Mesenchymal stem cell (in vitro differentiated cells and primary cell): ENCODE results near the gene ZNF33B.

ENCODE experiments used
- DNase-seq: peaks from one replicate; pipeline ENCODE4 v3.0.0-alpha.2; 2013
- H2AFZ ChIP-seq: one replicate; pipeline ENCODE4 v1.6.1; 2013; ENCODE audit warnings: low read depth, mild to moderate bottlenecking, control low read depth, inconsistent platforms, low read length, moderate library complexity
- H2AK5ac ChIP-seq: 2 replicates; pipeline ENCODE4 v1.6.1; 2013; ENCODE audit warnings: low read length, moderate library complexity, mild to moderate bottlenecking, inconsistent platforms; ENCODE audit not compliant: severe bottlenecking
- H2BK120ac ChIP-seq: one replicate; pipeline ENCODE4 v1.6.1; 2013; ENCODE audit warnings: low read depth, mild to moderate bottlenecking, inconsistent platforms, low read length, moderate library complexity
- H2BK12ac ChIP-seq, 2 experiments: one replicate each; pipeline ENCODE4 v1.6.1; 2013; ENCODE audit warnings: inconsistent platforms in 2 of 2, low read length in 2 of 2, mild to moderate bottlenecking in 2 of 2, moderate library complexity in 2 of 2, control low read depth in 1 of 2
- H2BK15ac ChIP-seq: one replicate; pipeline ENCODE4 v1.6.1; 2013; ENCODE audit warnings: mild to moderate bottlenecking, low read depth, inconsistent platforms; ENCODE audit not compliant: poor library complexity, severe bottlenecking
- H2BK5ac ChIP-seq: 2 replicates; pipeline ENCODE4 v1.6.1; 2013; ENCODE audit warnings: low read depth, mild to moderate bottlenecking, low read length, control low read depth, inconsistent platforms; ENCODE audit not compliant: poor library complexity, severe bottlenecking
- H3K14ac ChIP-seq, 2 experiments: one replicate each; pipeline ENCODE4 v1.6.1; 2013; ENCODE audit warnings: inconsistent platforms in 2 of 2, low read length in 2 of 2, control low read depth in 1 of 2, mild to moderate bottlenecking in 1 of 2, moderate library complexity in 1 of 2
- H3K18ac ChIP-seq, 2 experiments: one replicate each; pipeline ENCODE4 v1.6.1; 2013; ENCODE audit warnings: inconsistent platforms in 2 of 2, low read length in 2 of 2, control low read depth in 1 of 2, low read depth in 1 of 2, mild to moderate bottlenecking in 1 of 2
- H3K23ac ChIP-seq, 2 experiments: one replicate each; pipeline ENCODE4 v1.6.1; 2013; ENCODE audit warnings: inconsistent platforms in 2 of 2, low read length in 2 of 2, mild to moderate bottlenecking in 2 of 2, moderate library complexity in 2 of 2, control low read depth in 1 of 2
- H3K27ac ChIP-seq: 2 replicates; pipeline ENCODE4 v1.5.1; 2013; ENCODE audit warnings: mild to moderate bottlenecking, moderate library complexity, low read length, control low read depth, inconsistent platforms; ENCODE audit not compliant: poor library complexity, severe bottlenecking
- H3K27me3 ChIP-seq, 2 experiments: 2 replicates each; pipeline versions ENCODE4 v1.6.1 to v1.7.0; 2013; ENCODE audit warnings: low read length in 2 of 2, mild to moderate bottlenecking in 2 of 2, moderate library complexity in 2 of 2, control low read depth in 1 of 2, inconsistent platforms in 1 of 2; ENCODE audit not compliant: control insufficient read depth in 1 of 2, insufficient read depth in 1 of 2
- H3K36me3 ChIP-seq, 2 experiments: 2 replicates each; pipeline versions ENCODE4 v1.6.1 to v1.7.0; 2013; ENCODE audit warnings: low read length in 2 of 2, control low read depth in 1 of 2, inconsistent platforms in 1 of 2, low read depth in 1 of 2, mild to moderate bottlenecking in 1 of 2; ENCODE audit not compliant: insufficient read depth in 2 of 2, control insufficient read depth in 1 of 2
- H3K4ac ChIP-seq, 2 experiments: one replicate each; pipeline ENCODE4 v1.6.1; 2013; ENCODE audit warnings: inconsistent platforms in 2 of 2, low read length in 2 of 2, mild to moderate bottlenecking in 2 of 2, moderate library complexity in 2 of 2, control low read depth in 1 of 2, low read depth in 1 of 2
- H3K4me1 ChIP-seq: 2 replicates; pipeline ENCODE4 v1.6.1; 2013; ENCODE audit warnings: low read depth, low read length, control low read depth; ENCODE audit not compliant: control insufficient read depth, insufficient read depth
- H3K4me2 ChIP-seq: 2 replicates; pipeline ENCODE4 v1.6.1; 2013; ENCODE audit warnings: low read length, mild to moderate bottlenecking, inconsistent platforms; ENCODE audit not compliant: poor library complexity, severe bottlenecking
- H3K4me3 ChIP-seq, 2 experiments: 2 replicates each; pipeline versions ENCODE4 v1.5.1 to v1.7.0; 2013; ENCODE audit warnings: low read length in 2 of 2, mild to moderate bottlenecking in 2 of 2, control low read depth in 1 of 2, low read depth in 1 of 2; ENCODE audit not compliant: insufficient read depth in 1 of 2
- H3K79me1 ChIP-seq: replicated peaks from 2 replicates; pipeline ENCODE4 v1.6.1; 2013; ENCODE audit warnings: mild to moderate bottlenecking, control low read depth, low read length, inconsistent platforms; ENCODE audit not compliant: poor library complexity, severe bottlenecking
- H3K9ac ChIP-seq: 2 replicates; pipeline ENCODE4 v1.7.0; 2013; ENCODE audit warnings: mild to moderate bottlenecking, low read length, moderate library complexity
- H3K9me3 ChIP-seq: 2 replicates; pipeline ENCODE4 v1.7.0; 2013; ENCODE audit warnings: mild to moderate bottlenecking, low read length; ENCODE audit not compliant: control insufficient read depth
- H4K8ac ChIP-seq: one replicate; pipeline ENCODE4 v1.6.1; 2013; ENCODE audit warnings: inconsistent platforms, mild to moderate bottlenecking, low read length, moderate library complexity
- H4K91ac ChIP-seq: one replicate; pipeline ENCODE4 v1.6.1; 2013; ENCODE audit warnings: mild to moderate bottlenecking, low read length, inconsistent platforms
- WGBS: methylation state at CpG from one replicate; pipeline ENCODE4 v1.1.7; 2013; ENCODE audit warnings: mixed read lengths; 5-methylcytosine and 5-hydroxymethylcytosine counted together

The ZNF33B gene

DNA sequence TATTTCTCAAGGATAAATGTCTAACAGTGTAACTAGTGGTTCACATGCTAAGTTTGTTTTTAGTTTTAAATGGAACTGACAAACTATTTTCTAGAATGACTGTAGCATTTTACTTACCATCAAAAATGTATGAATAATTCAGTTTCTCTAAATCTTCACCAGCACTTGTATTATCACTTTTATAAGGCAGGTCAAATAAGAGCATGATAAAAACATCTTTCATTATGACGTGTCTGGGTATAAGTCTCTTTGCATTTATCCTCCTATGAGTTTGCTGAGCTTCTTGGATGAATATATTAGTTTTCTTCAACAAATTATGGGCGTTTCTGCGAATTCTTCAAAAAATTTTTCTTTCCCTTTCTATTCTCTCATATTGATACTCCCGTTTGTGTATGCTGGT is 19.9 kb downstream of the ZNF33B start:
- H3K36me3 ChIP-seq = peaks cover 13 to 29% of the 10 kb centered on the region in 2 experiments
- H2BK12ac ChIP-seq = no peak overlapping the region
- H3K4ac ChIP-seq = no peak overlapping the region
- H3K27ac ChIP-seq = no peak overlapping the region
- H4K91ac ChIP-seq = no peak overlapping the region
- no peak overlapping the region for H2AFZ ChIP-seq
- peaks cover 15% of the 10 kb centered on the region for H3K79me1 ChIP-seq
- no peaks in the 10 kb centered on the region for H3K4me1 ChIP-seq
- no peak overlapping the region for H3K23ac ChIP-seq
- DNase-seq = no peak
- H3K4me3 ChIP-seq = no peak overlapping the region
- no peak overlapping the region for H3K18ac ChIP-seq
- H2BK5ac ChIP-seq = no peak overlapping the region
- H3K4me2 ChIP-seq = no peak overlapping the region
- no peak overlapping the region for H3K14ac ChIP-seq
- H2BK15ac ChIP-seq = no peak overlapping the region
- H2AK5ac ChIP-seq = no peak overlapping the region
- no peak overlapping the region for H4K8ac ChIP-seq
- 100% methylated on average over 3 of the region's 4 CpGs for WGBS
- H3K9me3 ChIP-seq = peaks cover 3% of the 10 kb centered on the region
- H3K9ac ChIP-seq = no peak overlapping the region
- no peak overlapping the region for H2BK120ac ChIP-seq
- H3K27me3 ChIP-seq = no peaks in the 10 kb centered on the region

DNA sequence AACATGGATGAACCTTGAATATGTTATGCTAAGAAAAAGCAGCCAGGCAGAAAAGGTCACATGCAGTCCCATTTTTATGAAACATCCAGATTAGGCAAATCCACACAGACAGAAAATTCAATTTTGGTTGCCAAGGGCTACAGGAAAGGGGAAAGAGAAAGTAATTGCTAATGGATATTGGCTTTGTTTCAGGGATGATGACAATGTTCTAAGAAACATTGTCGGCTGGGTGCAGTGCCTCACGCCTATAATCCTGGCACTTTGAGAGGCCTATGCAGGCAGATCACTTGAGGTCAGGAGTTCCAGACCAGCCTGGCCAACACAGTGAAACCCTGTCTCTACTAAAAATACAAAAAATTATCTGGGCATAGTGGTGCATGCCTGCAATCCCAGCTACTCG is 23.0 kb downstream of the ZNF33B start:
- no peak overlapping the region for H2BK5ac ChIP-seq
- H3K4ac ChIP-seq = no peak overlapping the region
- WGBS = 97% methylated on average over 3 of the region's 3 CpGs
- H3K79me1 ChIP-seq = peaks cover 14% of the 10 kb centered on the region
- H3K27ac ChIP-seq = no peak overlapping the region
- no peaks in the 10 kb centered on the region for H3K4me1 ChIP-seq
- H3K27me3 ChIP-seq = no peaks in the 10 kb centered on the region
- H3K36me3 ChIP-seq = peaks cover 16 to 33% of the 10 kb centered on the region in 2 experiments
- H2AFZ ChIP-seq = no peak overlapping the region
- H2AK5ac ChIP-seq = no peak overlapping the region
- no peak overlapping the region for H3K18ac ChIP-seq
- no peak for DNase-seq
- no peak overlapping the region for H3K14ac ChIP-seq
- no peak overlapping the region for H3K9ac ChIP-seq
- no peak overlapping the region for H2BK120ac ChIP-seq
- no peak overlapping the region for H4K91ac ChIP-seq
- H4K8ac ChIP-seq = no peak overlapping the region
- H3K4me3 ChIP-seq = no peak overlapping the region
- no peak overlapping the region for H3K4me2 ChIP-seq
- H2BK15ac ChIP-seq = no peak overlapping the region
- H2BK12ac ChIP-seq = no peak overlapping the region
- peaks cover 3% of the 10 kb centered on the region for H3K9me3 ChIP-seq
- H3K23ac ChIP-seq = no peak overlapping the region

DNA sequence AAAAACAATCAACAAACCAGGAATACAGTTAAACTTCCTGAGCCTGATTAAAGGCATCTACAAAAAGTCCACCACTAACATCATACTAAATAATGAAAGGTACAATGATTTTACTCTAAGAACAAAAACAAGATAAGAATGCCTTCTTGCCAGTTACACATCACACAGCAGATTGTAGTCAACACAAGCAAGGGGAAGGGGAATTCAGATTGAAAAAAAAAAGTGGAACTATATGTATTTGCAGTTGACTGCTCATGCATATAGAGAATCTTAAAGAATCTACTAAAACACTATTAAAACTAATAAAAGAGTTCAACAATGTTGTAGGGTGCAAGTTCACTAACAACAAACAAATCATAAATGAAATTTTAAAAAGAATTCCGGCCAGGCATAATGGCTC is 28.5 kb downstream of the ZNF33B start:
- Histone ChIP-seq H2AFZ (no peak overlapping the region), H3K14ac (no peak overlapping the region), H3K23ac (no peak overlapping the region), H3K4me2 (no peak overlapping the region), H3K4me3 (no peak overlapping the region), H4K91ac (no peak overlapping the region), H3K9ac (no peak overlapping the region), H4K8ac (no peak overlapping the region), H2BK12ac (no peak overlapping the region), H2BK5ac (no peak overlapping the region), H3K4me1 (no peaks in the 10 kb centered on the region), H3K27ac (no peak overlapping the region), H2BK15ac (no peak overlapping the region), H3K27me3 (no peaks in the 10 kb centered on the region), H3K36me3 (peaks cover 17 to 20% of the 10 kb centered on the region in 2 experiments), H3K79me1 (peaks cover 10% of the 10 kb centered on the region), H2AK5ac (no peak overlapping the region), H2BK120ac (no peak overlapping the region), H3K18ac (no peak overlapping the region), H3K9me3 (peaks cover 6% of the 10 kb centered on the region), H3K4ac (no peak overlapping the region)
- DNase-seq = no peak
- 94% methylated on average over 1 of the region's 1 CpG for WGBS

DNA sequence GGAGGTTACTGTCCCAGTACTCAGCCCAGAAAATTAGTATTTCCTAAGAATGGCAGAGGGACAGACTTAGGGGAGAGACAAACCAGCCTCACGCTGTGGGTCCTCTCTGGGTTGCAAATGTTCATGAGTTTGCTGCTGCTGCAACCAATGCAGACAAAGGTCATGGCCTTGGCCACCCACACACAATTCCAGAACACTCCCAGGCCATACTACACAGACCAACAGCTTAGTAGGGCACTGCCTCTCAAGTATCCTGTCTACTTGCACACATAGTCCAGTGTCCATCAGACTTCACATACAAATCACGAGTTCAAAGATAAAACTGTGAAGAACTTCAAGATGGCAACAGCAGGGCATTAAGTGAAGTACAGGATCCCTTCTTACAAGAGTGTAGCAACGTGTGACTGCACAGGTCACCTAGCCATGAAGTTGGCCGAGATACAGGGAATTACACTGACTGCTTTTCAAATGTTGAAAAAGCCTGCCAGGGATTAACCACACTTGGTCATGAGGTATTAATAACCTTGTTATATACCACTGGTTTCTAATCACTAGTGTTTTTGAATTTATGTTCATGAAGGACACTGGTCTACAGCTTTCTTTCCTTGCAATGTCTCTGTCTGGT is 40.0 kb downstream of the ZNF33B start:
- no peak overlapping the region for H2AFZ ChIP-seq
- H3K36me3 ChIP-seq = peaks cover 12% of the 10 kb centered on the region in 2 experiments
- no peak overlapping the region for H2AK5ac ChIP-seq
- no peaks in the 10 kb centered on the region for H3K27me3 ChIP-seq
- no peak overlapping the region for H4K91ac ChIP-seq
- no peak overlapping the region for H3K4me2 ChIP-seq
- no peak overlapping the region for H3K27ac ChIP-seq
- H2BK120ac ChIP-seq = no peak overlapping the region
- no peak overlapping the region for H2BK15ac ChIP-seq
- no peak overlapping the region for H2BK5ac ChIP-seq
- H3K4me3 ChIP-seq = no peak overlapping the region
- no peak overlapping the region for H3K14ac ChIP-seq
- no peaks in the 10 kb centered on the region for H3K4me1 ChIP-seq
- no peak overlapping the region for H3K18ac ChIP-seq
- H2BK12ac ChIP-seq = no peak overlapping the region
- H3K4ac ChIP-seq = no peak overlapping the region
- no peak overlapping the region for H4K8ac ChIP-seq
- H3K79me1 ChIP-seq = peaks cover 9% of the 10 kb centered on the region
- over 99% methylated on average over 4 of the region's 4 CpGs for WGBS
- no peak for DNase-seq
- H3K9me3 ChIP-seq = peaks cover 59% of the 10 kb centered on the region
- no peak overlapping the region for H3K9ac ChIP-seq
- no peak overlapping the region for H3K23ac ChIP-seq
